Astrocyte (in vitro differentiated cells and primary cell): ENCODE results near the gene TTBK1.

Experiments
- EZH2 ChIP-seq: IDR thresholded peaks from 2 replicates; pipeline ENCODE4 v1.6.1; 2012; ENCODE audit warnings: mild to moderate bottlenecking, low read length, inconsistent platforms; ENCODE audit not compliant: insufficient read depth
- TF ChIP-seq, protein P1 (sequence below): IDR thresholded peaks from 2 replicates; pipeline ENCODE4 v1.5.1; 2011; ENCODE audit warnings: low read depth, mild to moderate bottlenecking, inconsistent platforms, low read length, moderate library complexity; ENCODE audit not compliant: insufficient read depth

DNA sequence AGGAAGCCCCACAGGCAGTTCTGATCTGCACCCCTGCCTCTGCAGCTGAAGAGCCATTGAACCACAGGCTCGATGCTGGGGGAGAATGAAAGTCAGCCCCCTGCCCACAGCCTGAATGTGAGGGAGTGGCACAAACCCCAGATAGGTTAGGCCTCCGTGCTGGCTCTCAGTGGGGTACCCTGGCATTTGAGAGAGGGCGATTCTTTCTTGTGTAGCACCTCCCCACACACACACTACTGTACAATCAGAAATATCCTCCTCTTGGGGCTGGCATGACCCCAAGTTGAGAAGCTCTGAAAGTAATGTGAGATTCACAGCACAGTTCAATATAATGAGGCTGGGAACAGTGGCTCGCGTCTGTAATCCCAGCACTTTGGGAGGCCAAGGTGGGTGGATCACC lies 17.9 kb downstream of the TTBK1 start:
- TF ChIP-seq, protein P1, sequence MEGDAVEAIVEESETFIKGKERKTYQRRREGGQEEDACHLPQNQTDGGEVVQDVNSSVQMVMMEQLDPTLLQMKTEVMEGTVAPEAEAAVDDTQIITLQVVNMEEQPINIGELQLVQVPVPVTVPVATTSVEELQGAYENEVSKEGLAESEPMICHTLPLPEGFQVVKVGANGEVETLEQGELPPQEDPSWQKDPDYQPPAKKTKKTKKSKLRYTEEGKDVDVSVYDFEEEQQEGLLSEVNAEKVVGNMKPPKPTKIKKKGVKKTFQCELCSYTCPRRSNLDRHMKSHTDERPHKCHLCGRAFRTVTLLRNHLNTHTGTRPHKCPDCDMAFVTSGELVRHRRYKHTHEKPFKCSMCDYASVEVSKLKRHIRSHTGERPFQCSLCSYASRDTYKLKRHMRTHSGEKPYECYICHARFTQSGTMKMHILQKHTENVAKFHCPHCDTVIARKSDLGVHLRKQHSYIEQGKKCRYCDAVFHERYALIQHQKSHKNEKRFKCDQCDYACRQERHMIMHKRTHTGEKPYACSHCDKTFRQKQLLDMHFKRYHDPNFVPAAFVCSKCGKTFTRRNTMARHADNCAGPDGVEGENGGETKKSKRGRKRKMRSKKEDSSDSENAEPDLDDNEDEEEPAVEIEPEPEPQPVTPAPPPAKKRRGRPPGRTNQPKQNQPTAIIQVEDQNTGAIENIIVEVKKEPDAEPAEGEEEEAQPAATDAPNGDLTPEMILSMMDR: no peak
- TF ChIP-seq EZH2: no peak
